Gastroesophageal sphincter (tissue), 3 donors: ENCODE data around the gene ZDHHC16.

Experiments used
- CTCF ChIP-seq, 4 experiments: fragments of 200-600 bp in 2 of 4; fragments of 450-650 bp in 2 of 4; sonication (generic) in 1 of 4; IDR thresholded peaks; one replicate each; pipeline ENCODE4 v1.5.1; 2017 to 2019; ENCODE audit warnings: antibody characterized with exemption in 4 of 4, mild to moderate bottlenecking in 2 of 4, moderate library complexity in 2 of 4
- EP300 ChIP-seq: sonication (generic); formaldehyde crosslinking; IDR thresholded peaks from one replicate; pipeline ENCODE4 v1.6.1; 2017; ENCODE audit warnings: antibody characterized with exemption, mild to moderate bottlenecking
- POLR2A ChIP-seq, 2 donors: fragments of 450-650 bp; IDR thresholded peaks; one replicate each; pipeline ENCODE4 v1.6.1; 2017; ENCODE audit warnings: antibody characterized with exemption in 2 of 2, mild to moderate bottlenecking in 2 of 2, moderate library complexity in 1 of 2
- POLR2AphosphoS5 ChIP-seq: sonication (generic); formaldehyde crosslinking; IDR thresholded peaks from one replicate; pipeline ENCODE4 v1.6.1; 2017; ENCODE audit warnings: antibody characterized with exemption

GRCh38 chr10:97483921-97484320, 37.9 kb downstream of the ZDHHC16 start:
- TF ChIP-seq POLR2AphosphoS5, result no peak
- TF ChIP-seq POLR2A (IDR thresholded peaks at IDR 0.05), result no peak
- no peak for TF ChIP-seq CTCF (IDR thresholded peaks at IDR 0.05)
- TF ChIP-seq EP300, result no peak
